HG03442 (cell line): ENCODE measurements around the gene PRICKLE4.

Experiments
- ATAC-seq: cut with Tn5 transposase; IDR thresholded peaks from one replicate; pipeline ENCODE4 v1.9.1; 2021; ENCODE audit warnings: mild to moderate bottlenecking, moderate library complexity; ENCODE audit not compliant: unreplicated experiment

PRICKLE4 gene

GRCh38 chr6:41836022-41836659 is 55.6 kb downstream of the PRICKLE4 start:
- ATAC-seq, result no peak

GRCh38 chr6:41836660-41837052 is 56.1 kb downstream of the PRICKLE4 start:
- no peak for ATAC-seq
